Activated CD4-positive, alpha-beta T cell treated with anti-CD3 and anti-CD28 coated beads, Interleukin-10, Interleukin-2, amounts not matched to agents 100 ng/mL and 50 ng/mL, durations not matched to agents 16 hours and 8 hours (primary cell): Measurements from ENCODE around the gene GPR18.

Experiments used
- DNase-seq: peaks from one replicate; pipeline ENCODE4 v3.0.0-alpha.2; 2020

Gene GPR18

GRCh38 chr13:99206226-99206625 lies 52.0 kb downstream of the GPR18 start:
- DNase-seq = no peak

GRCh38 chr13:99205621-99206220 lies 52.5 kb downstream of the GPR18 start:
- DNase-seq = no peak
